ENCODE results near the gene GPR146.

- TF ChIP-seq POLR2A (IDR thresholded peaks at IDR 0.05; ENCODE audit: low read length) (no peak), GATA1 (IDR thresholded peaks at IDR 0.05; ENCODE audit: low read depth, low read length) (no peak)
Observed at GRCh38 chr7:1090686-1091643, 46.6 kb downstream of the GPR146 start.

Measured in erythroblast (primary cell).